Activated T-helper 17 cell treated with anti-CD3 and anti-CD28 coated beads, Interleukin-2, amount 50 U/mL, for 72 hours (primary cell): Measurements from ENCODE around the gene C4BPA. TPM values are rescaled to one million over a fixed set of nuclear protein-coding genes. Genes with fewer than 3 reads are reported as not detected.

Experiments used
- ATAC-seq: fragments of 150-1000 bp; cut with Tn5 transposase; replicated peaks from 2 replicates; pipeline ENCODE4 v1.10.0; 2021; ENCODE audit warnings: mild to moderate bottlenecking, moderate library complexity
- H3K27ac Mint-ChIP-seq: one replicate; pipeline ENCODE4 v1.8.0; 2022; ENCODE audit warnings: mixed read lengths
- H3K27me3 Mint-ChIP-seq: one replicate; pipeline ENCODE4 v1.8.0; 2022; ENCODE audit warnings: mixed read lengths
- H3K36me3 Mint-ChIP-seq: one replicate; pipeline ENCODE4 v1.8.0; 2022; ENCODE audit warnings: low read depth, mild to moderate bottlenecking, mixed read lengths
- H3K4me1 Mint-ChIP-seq: one replicate; pipeline ENCODE4 v1.8.0; 2022; ENCODE audit warnings: mixed read lengths
- H3K4me3 Mint-ChIP-seq: one replicate; pipeline ENCODE4 v1.8.0; 2022; ENCODE audit warnings: mild to moderate bottlenecking, mixed read lengths
- H3K9me3 Mint-ChIP-seq: one replicate; pipeline ENCODE4 v1.8.0; 2022; ENCODE audit warnings: mixed read lengths
- total RNA-seq, 2 donors: library from RNA; stranded (reverse); gene quantifications; one replicate each; pipeline ENCODE4 v1.2.3, GENCODE V29; 2022

C4BPA gene
- total RNA-seq = not detected

DNA sequence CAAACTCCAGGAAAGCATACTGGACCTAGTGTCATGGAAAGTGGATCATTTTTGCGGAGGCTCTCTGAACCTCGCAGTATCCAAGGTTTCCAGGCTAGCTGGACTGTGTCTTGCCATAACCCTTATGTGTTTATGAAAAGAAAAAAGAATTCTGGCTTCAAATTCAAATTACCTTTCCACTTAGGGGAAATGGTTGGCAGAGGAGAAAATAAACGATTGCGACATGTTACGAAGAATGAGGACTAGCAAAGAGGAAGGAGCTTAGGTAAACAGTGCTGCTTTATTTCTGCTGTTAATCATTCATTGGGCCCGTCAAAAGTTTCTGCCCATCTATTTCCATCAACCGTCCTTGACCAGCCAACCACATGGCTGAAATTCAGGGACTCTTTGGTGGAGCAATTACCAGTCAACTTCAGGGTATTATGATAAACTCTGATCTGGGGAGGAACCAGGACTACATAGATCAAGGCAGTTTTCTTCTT lies at the start of gene C4BPA:
Gene C4BPA, plus strand, starts transcription at position 342 of the 482 bp plus-strand sequence. CDS start 8,793 bp downstream, outside the sequence.
- Mint-ChIP-seq H3K27me3 (peaks cover 27% of the 10 kb centered on the region), H3K4me1 (no peaks in the 10 kb centered on the region), H3K36me3 (no peaks in the 10 kb centered on the region), H3K4me3 (no peak within 1 kb of the TSS), H3K27ac (no peak within 1 kb of the TSS), H3K9me3 (no peaks in the 10 kb centered on the region)
- ATAC-seq = no peak

DNA sequence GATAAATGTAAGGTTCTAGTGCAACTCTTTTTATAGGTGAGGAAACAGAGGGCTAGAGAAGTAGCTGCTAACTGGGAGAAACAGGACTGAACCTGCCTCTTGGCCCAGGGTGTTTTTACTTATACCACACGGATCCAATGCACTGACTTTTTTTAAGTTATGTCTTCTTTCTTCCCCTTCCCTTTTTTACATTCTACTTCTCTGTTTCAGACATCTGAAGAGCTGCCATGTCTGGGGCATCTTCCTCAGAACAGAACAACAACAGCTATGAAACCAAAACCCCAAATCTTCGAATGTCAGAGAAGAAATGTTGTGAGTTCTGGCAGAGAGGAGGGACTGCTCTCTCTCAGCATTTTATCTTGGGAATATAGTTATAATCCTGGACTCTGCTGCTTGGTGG lies 49.5 kb upstream of the C4BPA start:
- no peak for ATAC-seq
- H3K36me3 Mint-ChIP-seq = peaks cover 8% of the 10 kb centered on the region
- no peak overlapping the region for H3K27ac Mint-ChIP-seq
- no peaks in the 10 kb centered on the region for H3K27me3 Mint-ChIP-seq
- peaks cover 23% of the 10 kb centered on the region for H3K4me1 Mint-ChIP-seq
- H3K4me3 Mint-ChIP-seq = peak overlapping the region; percentile 100
- H3K9me3 Mint-ChIP-seq = no peaks in the 10 kb centered on the region

DNA sequence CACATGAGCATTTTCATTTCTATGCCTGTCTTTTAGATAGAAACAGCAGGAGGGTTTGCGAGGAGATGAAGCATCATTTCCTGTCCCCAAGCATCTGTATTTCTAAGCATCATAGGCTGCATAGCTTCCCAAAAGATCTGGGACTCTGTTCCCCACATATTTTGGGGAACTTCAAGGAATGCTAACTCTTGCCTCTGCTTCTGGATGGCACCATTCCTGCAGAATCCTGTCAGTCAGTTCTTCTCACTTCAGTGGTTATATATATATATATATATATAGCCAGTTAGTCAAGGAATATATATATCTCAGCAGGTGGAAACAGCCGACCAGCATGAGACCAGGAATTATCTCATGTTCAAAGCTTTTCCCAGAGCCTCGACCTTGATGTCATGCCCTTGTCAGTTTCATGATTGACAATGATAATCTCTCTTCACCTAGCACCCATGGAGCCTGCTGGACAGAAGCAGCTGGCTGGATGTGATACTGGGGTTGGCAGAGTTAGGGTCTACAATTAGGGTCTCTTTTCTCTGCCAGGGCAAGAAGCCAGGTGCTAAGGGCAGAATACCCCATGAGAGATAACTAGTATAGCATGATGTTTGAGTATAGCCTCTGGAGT lies 48.5 kb upstream of the C4BPA start:
- Mint-ChIP-seq H3K36me3 (no peaks in the 10 kb centered on the region), H3K9me3 (no peaks in the 10 kb centered on the region), H3K4me3 (no peak overlapping the region), H3K27ac (no peak overlapping the region), H3K27me3 (no peaks in the 10 kb centered on the region), H3K4me1 (peaks cover 19% of the 10 kb centered on the region)
- no peak for ATAC-seq

DNA sequence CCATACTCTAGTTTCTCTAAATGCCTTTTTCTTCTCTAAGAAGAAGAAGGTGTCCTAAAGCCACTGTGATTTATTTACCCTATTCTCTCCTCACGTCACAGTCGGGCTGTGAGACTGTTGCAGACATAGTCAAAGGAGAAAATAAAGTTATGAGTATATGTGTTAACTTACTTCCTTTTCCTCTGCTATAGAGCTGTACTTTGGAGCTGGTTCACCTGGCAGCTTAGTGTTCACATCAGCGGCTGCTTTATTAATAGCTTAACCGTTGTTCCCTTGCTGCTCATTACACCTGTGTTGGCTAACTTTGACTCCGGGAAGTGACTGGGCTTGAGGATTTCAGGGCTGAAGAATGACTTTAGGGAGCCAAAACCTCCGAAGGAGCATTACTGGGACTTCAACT lies 47.4 kb upstream of the C4BPA start:
- ATAC-seq = no peak
- H3K9me3 Mint-ChIP-seq = no peaks in the 10 kb centered on the region
- H3K27ac Mint-ChIP-seq = no peak overlapping the region
- H3K36me3 Mint-ChIP-seq = no peaks in the 10 kb centered on the region
- peaks cover 13% of the 10 kb centered on the region for H3K4me1 Mint-ChIP-seq
- no peak overlapping the region for H3K4me3 Mint-ChIP-seq
- H3K27me3 Mint-ChIP-seq = no peaks in the 10 kb centered on the region

DNA sequence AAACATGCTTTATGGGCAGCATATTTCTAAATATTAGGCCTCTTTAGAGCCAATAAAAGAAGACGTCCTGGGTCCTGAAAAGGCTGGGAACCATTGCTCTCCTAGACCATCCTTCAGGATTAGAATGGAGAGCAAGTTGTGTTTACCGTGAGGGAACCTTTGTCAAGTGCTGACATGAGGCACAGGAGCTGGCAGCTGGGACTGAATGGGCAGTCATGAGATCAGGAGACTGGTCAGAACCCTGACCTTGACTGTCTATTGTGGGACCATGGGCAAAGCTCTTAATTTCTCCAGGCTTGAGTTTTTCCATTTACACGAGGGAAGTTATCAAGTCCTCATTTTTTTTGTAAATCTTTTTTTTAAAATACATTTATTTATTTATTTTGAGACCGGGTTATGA lies 45.8 kb upstream of the C4BPA start:
- Mint-ChIP-seq H3K36me3 (no peaks in the 10 kb centered on the region), H3K4me1 (peaks cover 6% of the 10 kb centered on the region), H3K27me3 (no peaks in the 10 kb centered on the region), H3K4me3 (no peak overlapping the region), H3K27ac (no peak overlapping the region), H3K9me3 (no peaks in the 10 kb centered on the region)
- ATAC-seq = no peak

DNA sequence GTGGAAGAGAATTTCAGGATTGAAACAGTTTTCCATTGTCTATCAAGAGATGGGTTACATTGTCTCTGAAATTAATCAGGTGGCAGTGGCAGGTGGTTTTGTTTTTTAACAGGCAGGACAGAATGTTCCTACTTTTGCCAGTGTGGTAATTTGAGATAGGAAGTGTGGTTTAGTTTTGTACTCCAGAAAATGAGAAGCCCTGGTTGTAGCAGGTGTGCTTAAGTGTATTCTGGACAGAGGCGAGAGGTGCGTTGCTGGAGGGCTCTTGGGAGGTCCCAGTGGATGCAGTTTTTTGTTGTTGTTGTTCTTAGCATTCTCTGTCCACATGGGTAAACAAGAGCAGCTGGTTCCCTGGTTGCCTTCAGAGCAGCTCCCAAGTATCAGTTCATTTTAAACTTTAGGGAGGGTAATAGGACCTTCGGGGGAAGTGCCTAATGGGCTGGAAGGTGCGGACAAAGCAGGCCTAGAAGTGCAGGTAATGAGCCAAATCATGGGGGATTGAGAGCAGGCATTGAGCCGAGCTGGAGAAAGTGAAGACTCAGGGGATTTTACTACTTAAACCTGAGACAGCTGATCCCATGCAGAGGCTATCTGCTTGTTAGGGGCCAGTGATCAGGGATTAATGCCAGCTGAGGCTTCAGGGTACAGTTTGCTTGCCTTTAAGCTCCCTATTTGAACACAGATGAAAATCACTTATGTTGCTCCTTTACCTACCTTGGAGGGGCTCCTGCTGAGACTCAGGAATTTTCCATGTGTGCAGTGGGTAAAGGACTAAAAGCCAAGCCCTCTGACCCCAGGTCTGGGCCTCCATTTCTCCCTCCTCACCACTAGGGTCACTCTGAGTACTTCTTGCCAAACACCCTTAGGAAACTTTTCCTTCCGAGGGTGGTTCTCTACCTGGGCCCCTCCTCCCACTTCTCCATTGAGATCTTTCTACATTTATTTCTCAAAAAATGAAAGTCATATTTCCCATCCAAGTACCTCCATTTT lies 44.9 kb upstream of the C4BPA start:
- no peaks in the 10 kb centered on the region for H3K27me3 Mint-ChIP-seq
- H3K27ac Mint-ChIP-seq = no peak overlapping the region
- H3K4me1 Mint-ChIP-seq = peaks cover 4% of the 10 kb centered on the region
- H3K9me3 Mint-ChIP-seq = no peaks in the 10 kb centered on the region
- no peak overlapping the region for H3K4me3 Mint-ChIP-seq
- ATAC-seq = no peak
- H3K36me3 Mint-ChIP-seq = no peaks in the 10 kb centered on the region

DNA sequence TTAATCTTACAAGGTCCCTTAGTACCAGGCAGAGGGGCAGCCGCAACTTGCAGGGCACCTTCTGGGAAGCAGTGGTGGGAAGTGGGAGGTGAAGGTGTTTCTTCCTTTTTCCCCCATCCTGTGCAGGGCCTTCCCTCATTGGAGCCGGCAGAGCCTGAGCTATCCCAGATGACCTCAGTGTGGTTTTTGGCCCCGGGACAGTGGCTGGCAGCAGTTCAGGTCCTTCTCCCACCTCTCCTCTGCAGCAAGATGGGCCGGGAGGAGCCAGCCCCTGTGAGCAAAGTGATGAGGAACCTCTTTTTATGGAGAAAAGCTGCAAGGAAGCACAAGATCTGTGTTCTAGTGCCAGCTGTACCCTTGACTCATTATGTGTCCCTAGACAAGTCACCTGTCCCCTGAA lies 44.2 kb upstream of the C4BPA start:
- ATAC-seq = no peak
- H3K4me3 Mint-ChIP-seq = no peak overlapping the region
- H3K36me3 Mint-ChIP-seq = no peaks in the 10 kb centered on the region
- H3K4me1 Mint-ChIP-seq = peaks cover 2% of the 10 kb centered on the region
- no peak overlapping the region for H3K27ac Mint-ChIP-seq
- H3K27me3 Mint-ChIP-seq = no peaks in the 10 kb centered on the region
- no peaks in the 10 kb centered on the region for H3K9me3 Mint-ChIP-seq

DNA sequence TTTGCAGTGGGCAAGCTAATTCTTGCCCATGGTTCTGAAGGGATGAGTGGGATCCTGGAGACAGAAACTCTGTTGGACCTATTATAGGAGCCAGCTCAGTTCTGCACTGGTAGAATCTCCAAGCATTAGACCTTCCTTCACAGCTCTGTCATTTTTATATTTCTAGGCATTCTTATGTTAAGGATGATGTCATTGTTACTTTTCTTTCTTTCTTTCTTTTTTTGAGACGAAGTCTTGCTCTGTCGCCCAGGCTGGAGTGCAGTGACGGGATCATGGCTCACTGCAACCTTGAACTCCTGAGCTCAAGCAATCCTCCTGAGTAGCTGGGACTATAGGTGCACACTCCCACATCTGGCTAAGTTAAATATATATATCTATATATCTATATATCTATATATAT lies 43.4 kb upstream of the C4BPA start:
- Mint-ChIP-seq H3K4me3 (no peak overlapping the region), H3K9me3 (no peaks in the 10 kb centered on the region), H3K36me3 (no peaks in the 10 kb centered on the region), H3K4me1 (no peaks in the 10 kb centered on the region), H3K27ac (no peak overlapping the region), H3K27me3 (no peaks in the 10 kb centered on the region)
- no peak for ATAC-seq

DNA sequence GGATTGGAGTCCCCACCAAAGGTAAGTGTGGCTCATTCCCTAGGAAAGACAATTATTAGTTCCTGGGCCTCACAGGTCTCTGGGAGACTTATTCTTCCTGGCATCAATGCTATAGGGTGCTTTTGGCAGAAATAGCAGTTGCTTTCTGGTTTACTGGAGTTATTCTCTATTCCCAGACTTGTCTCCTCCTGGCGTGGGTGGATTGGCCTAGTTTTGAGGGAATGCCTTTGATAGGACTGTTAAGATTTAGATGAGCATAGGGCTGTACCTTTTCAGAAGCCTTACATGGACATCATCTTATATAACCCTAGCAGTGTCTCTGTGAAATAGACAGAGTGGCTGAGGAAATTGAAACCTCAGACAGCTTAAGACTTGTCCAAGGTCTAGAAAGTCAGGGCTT lies 42.0 kb upstream of the C4BPA start:
- Mint-ChIP-seq H3K36me3 (no peaks in the 10 kb centered on the region), H3K27me3 (no peaks in the 10 kb centered on the region), H3K9me3 (no peaks in the 10 kb centered on the region), H3K4me1 (no peaks in the 10 kb centered on the region), H3K4me3 (no peak overlapping the region), H3K27ac (no peak overlapping the region)
- ATAC-seq = no peak

DNA sequence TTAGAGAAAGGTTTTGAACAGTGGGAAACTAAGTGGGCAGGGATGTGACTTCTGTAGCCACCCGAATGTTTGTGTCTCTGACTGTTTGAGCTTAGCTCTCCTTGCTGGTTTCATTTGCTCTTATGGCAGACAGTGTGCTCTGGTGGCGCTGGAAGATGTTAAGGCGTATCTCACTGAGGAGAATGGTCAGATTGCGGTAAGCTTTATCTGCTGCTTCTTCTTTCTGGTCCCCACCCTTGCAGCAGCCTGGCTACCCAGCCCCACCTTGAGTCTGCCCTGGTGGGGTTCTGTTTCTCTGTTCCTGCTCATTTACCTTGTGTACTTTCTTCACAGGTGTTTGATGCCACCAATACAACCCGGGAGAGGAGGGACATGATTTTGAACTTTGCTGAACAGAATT lies 41.0 kb upstream of the C4BPA start:
- Mint-ChIP-seq H3K9me3 (no peaks in the 10 kb centered on the region), H3K27ac (no peak overlapping the region), H3K4me1 (no peaks in the 10 kb centered on the region), H3K4me3 (no peak overlapping the region), H3K36me3 (no peaks in the 10 kb centered on the region), H3K27me3 (no peaks in the 10 kb centered on the region)
- no peak for ATAC-seq

DNA sequence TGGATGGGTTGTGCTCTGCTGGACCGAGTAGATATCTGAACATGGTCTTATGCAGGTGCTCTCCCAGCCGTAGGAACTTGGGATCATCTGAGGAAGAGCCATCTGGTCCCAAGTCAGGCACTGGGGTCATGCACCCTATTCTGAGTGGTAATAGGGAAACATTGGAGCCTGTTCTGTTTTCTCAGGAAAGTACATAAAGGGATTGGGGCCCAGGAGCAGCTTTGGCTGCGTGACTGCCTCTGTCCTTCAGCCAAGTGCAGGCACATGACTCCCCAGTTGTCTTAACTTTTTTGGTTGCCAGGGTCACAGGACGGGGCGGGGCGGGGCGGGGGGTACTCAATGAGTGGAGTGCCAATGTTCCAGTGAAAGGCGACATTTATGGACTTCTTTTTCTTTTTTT lies 39.5 kb upstream of the C4BPA start:
- Mint-ChIP-seq H3K36me3 (no peaks in the 10 kb centered on the region), H3K4me3 (no peak overlapping the region), H3K4me1 (peaks cover 4% of the 10 kb centered on the region), H3K27me3 (no peaks in the 10 kb centered on the region), H3K9me3 (no peaks in the 10 kb centered on the region), H3K27ac (no peak overlapping the region)
- ATAC-seq = no peak

DNA sequence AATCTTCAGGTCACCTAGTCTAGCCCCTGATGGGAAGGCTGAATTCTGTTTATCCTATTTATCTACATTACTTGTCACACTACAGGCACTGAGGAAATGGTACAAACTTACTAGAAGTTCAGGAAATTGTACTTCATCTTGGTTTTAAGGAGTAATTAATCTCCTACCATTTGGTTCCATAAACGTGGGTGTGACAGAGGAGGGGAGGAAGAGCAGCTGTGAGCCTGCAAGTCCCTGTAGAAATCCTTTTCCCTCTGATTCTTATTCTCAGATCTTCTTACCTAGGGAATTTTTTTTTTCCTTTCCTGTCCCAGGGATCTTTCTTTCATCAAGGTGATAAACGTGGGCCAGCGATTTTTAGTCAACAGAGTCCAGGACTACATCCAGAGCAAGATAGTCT lies 36.8 kb upstream of the C4BPA start:
- no peaks in the 10 kb centered on the region for H3K9me3 Mint-ChIP-seq
- H3K36me3 Mint-ChIP-seq = no peaks in the 10 kb centered on the region
- H3K4me3 Mint-ChIP-seq = no peak overlapping the region

DNA sequence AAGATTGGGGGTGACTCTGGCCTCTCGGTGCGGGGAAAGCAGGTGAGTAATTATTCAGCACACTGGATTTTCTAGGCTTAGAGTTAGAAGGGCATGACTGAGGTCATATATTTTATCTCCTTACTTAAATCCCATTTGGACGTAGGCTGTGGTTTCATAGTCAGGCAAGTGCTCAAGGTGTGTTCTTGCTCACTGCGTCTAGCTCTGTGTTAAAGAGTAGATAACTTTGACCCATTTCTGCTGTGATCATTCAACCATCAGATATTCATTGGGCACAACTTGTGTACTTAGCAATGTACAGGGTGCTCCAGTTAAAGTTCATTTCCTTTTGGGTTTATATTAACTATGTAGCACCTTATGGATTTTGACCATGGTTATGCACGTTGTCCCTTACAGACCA lies 36.4 kb upstream of the C4BPA start:
- no peaks in the 10 kb centered on the region for H3K9me3 Mint-ChIP-seq
- H3K27ac Mint-ChIP-seq = no peak overlapping the region
- no peaks in the 10 kb centered on the region for H3K36me3 Mint-ChIP-seq
- no peak overlapping the region for H3K4me3 Mint-ChIP-seq
- H3K4me1 Mint-ChIP-seq = peaks cover 10% of the 10 kb centered on the region
- no peaks in the 10 kb centered on the region for H3K27me3 Mint-ChIP-seq
- ATAC-seq = no peak

More for the DNA sequence above, 36.8 kb upstream of the C4BPA start:
- Mint-ChIP-seq H3K27ac (no peak overlapping the region), H3K27me3 (no peaks in the 10 kb centered on the region), H3K4me1 (peaks cover 10% of the 10 kb centered on the region)
- ATAC-seq = no peak

DNA sequence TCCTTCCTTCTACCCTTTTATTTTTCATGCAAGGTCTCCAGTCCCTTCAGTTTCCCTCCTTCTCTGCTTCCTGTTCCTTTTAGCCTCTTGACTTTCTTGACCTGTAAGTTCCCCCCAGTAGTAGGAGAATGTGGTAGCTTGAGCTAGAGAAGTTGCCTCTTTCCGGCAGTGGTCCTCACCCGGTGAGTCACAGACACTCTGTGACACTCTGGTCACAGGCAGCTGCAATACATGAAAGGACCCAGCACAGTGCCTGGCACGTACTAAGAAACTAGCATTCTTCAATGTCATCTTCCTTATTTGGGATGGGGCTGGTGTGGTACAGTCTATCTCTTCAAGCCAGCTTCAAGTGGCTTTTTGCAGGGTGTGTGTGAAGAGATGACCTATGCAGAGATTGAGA lies 35.0 kb upstream of the C4BPA start:
- Mint-ChIP-seq H3K9me3 (no peaks in the 10 kb centered on the region), H3K4me3 (no peak overlapping the region), H3K27me3 (no peaks in the 10 kb centered on the region), H3K4me1 (peaks cover 10% of the 10 kb centered on the region), H3K27ac (peak overlapping the region; percentile 33), H3K36me3 (no peaks in the 10 kb centered on the region)
- no peak for ATAC-seq
